ENCODE results near the gene GPATCH8. TPM values are rescaled to one million over a fixed set of nuclear protein-coding genes. Genes with fewer than 3 reads are reported as not detected.

The GPATCH8 gene
- total and polyA plus RNA-seq, 2 donors (not counting 1 experiment from before 2014, with no cell fraction given): 13.7 to 19.3 TPM

DNA sequence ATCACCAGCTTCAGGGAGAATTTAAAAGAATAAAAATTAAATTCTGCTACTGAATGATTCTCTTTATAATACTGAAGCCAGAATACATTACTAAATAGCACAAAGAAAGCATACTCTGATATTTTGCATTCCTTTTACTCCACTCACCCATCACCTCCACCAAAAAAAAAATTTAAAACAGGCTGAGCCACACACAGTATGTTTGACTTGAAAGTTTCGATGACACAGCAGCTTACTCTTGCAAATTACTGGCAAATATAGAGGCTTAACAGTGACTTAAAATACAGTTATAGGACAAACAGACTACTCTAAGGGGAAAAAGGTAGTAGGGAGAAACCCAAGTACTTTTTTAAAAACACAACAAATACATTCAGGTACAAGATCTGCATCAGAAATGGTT is 39.2 kb downstream of the GPATCH8 start:
- Histone ChIP-seq H3K36me3 (ENCODE audit: control insufficient read depth, insufficient read depth, low read length) (peaks cover 2% of the 10 kb centered on the region), H4K20me1 (ENCODE audit: control insufficient read depth, extremely low read depth, insufficient read depth, low read length) (no peaks in the 10 kb centered on the region), H2AFZ (ENCODE audit: low read length) (no peak overlapping the region), H3K9ac (ENCODE audit: insufficient read depth, low read length) (no peak overlapping the region), H3K79me2 (ENCODE audit: control insufficient read depth, insufficient read depth, low read length) (peaks cover 22% of the 10 kb centered on the region), H3K27ac (ENCODE audit: insufficient read depth, low read length) (peak overlapping the region; percentile 20), H3K4me3 (replicated peaks in 1 of 4; ENCODE audit: control extremely low read depth in 1 of 4, insufficient read depth in 1 of 4, low read depth in 3 of 4, low read length in 4 of 4) (no peak overlapping the region), H3K4me2 (ENCODE audit: extremely low read depth, insufficient read depth, low read length) (peak overlapping the region; percentile 35), H3K27me3 (ENCODE audit: control insufficient read depth, insufficient read depth, low read length) (no peaks in the 10 kb centered on the region), H3K9me3 (ENCODE audit: control insufficient read depth, insufficient read depth, low read depth, low read length) (no peaks in the 10 kb centered on the region), H3K4me1 (ENCODE audit: control insufficient read depth, extremely low read depth, insufficient read depth, low read length) (no peaks in the 10 kb centered on the region)
- no peak for TF ChIP-seq EZH2 (IDR thresholded peaks at IDR 0.05; ENCODE audit: low read length, missing control alignments)
- TF ChIP-seq, protein P1, sequence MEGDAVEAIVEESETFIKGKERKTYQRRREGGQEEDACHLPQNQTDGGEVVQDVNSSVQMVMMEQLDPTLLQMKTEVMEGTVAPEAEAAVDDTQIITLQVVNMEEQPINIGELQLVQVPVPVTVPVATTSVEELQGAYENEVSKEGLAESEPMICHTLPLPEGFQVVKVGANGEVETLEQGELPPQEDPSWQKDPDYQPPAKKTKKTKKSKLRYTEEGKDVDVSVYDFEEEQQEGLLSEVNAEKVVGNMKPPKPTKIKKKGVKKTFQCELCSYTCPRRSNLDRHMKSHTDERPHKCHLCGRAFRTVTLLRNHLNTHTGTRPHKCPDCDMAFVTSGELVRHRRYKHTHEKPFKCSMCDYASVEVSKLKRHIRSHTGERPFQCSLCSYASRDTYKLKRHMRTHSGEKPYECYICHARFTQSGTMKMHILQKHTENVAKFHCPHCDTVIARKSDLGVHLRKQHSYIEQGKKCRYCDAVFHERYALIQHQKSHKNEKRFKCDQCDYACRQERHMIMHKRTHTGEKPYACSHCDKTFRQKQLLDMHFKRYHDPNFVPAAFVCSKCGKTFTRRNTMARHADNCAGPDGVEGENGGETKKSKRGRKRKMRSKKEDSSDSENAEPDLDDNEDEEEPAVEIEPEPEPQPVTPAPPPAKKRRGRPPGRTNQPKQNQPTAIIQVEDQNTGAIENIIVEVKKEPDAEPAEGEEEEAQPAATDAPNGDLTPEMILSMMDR (conservative IDR thresholded peaks at IDR 0.05 in 1 of 2, IDR thresholded peaks at IDR 0.05 in 1 of 2; ENCODE audit: low read depth in 1 of 2, low read length in 2 of 2): no peak
- DNase-seq (ENCODE audit: low read depth in 2 of 2): peak in 1 of 2 donors; percentile 68

GRCh38 chr17:44451832-44452231 is 51.4 kb downstream of the GPATCH8 start:
- TF ChIP-seq, protein P1 (conservative IDR thresholded peaks at IDR 0.05 in 1 of 2, IDR thresholded peaks at IDR 0.05 in 1 of 2; ENCODE audit: low read depth in 1 of 2, low read length in 2 of 2): no peak
- no peak for TF ChIP-seq EZH2 (IDR thresholded peaks at IDR 0.05; ENCODE audit: low read length, missing control alignments)
- Histone ChIP-seq H3K27me3 (ENCODE audit: control insufficient read depth, insufficient read depth, low read length) (no peaks in the 10 kb centered on the region), H3K36me3 (ENCODE audit: control insufficient read depth, insufficient read depth, low read length) (no peaks in the 10 kb centered on the region), H3K4me2 (ENCODE audit: extremely low read depth, insufficient read depth, low read length) (no peak overlapping the region), H3K4me1 (ENCODE audit: control insufficient read depth, extremely low read depth, insufficient read depth, low read length) (no peaks in the 10 kb centered on the region), H3K9me3 (ENCODE audit: control insufficient read depth, insufficient read depth, low read depth, low read length) (no peaks in the 10 kb centered on the region), H3K4me3 (replicated peaks in 1 of 4; ENCODE audit: control extremely low read depth in 1 of 4, insufficient read depth in 1 of 4, low read depth in 3 of 4, low read length in 4 of 4) (no peak overlapping the region), H3K79me2 (ENCODE audit: control insufficient read depth, insufficient read depth, low read length) (no peaks in the 10 kb centered on the region), H3K27ac (ENCODE audit: insufficient read depth, low read length) (no peak overlapping the region), H2AFZ (ENCODE audit: low read length) (no peak overlapping the region), H4K20me1 (ENCODE audit: control insufficient read depth, extremely low read depth, insufficient read depth, low read length) (no peaks in the 10 kb centered on the region), H3K9ac (ENCODE audit: insufficient read depth, low read length) (no peak overlapping the region)
- DNase-seq (ENCODE audit: low read depth in 2 of 2): no peak

- H3K4me3 ChIP-seq (replicated peaks in 1 of 4; ENCODE audit: control extremely low read depth in 1 of 4, insufficient read depth in 1 of 4, low read depth in 3 of 4, low read length in 4 of 4): no peak overlapping the region
- no peaks in the 10 kb centered on the region for H3K79me2 ChIP-seq (ENCODE audit: control insufficient read depth, insufficient read depth, low read length)
- H3K27me3 ChIP-seq (ENCODE audit: control insufficient read depth, insufficient read depth, low read length): no peaks in the 10 kb centered on the region
- H3K4me2 ChIP-seq (ENCODE audit: extremely low read depth, insufficient read depth, low read length): no peak overlapping the region
- TF ChIP-seq EZH2 (IDR thresholded peaks at IDR 0.05; ENCODE audit: low read length, missing control alignments): no peak
- TF ChIP-seq, protein P1 (conservative IDR thresholded peaks at IDR 0.05 in 1 of 2, IDR thresholded peaks at IDR 0.05 in 1 of 2; ENCODE audit: low read depth in 1 of 2, low read length in 2 of 2): no peak
- H3K9me3 ChIP-seq (ENCODE audit: control insufficient read depth, insufficient read depth, low read depth, low read length): no peaks in the 10 kb centered on the region
- H3K27ac ChIP-seq (ENCODE audit: insufficient read depth, low read length): no peak overlapping the region
- no peaks in the 10 kb centered on the region for H4K20me1 ChIP-seq (ENCODE audit: control insufficient read depth, extremely low read depth, insufficient read depth, low read length)
- no peak for DNase-seq (ENCODE audit: low read depth in 2 of 2)
- H3K9ac ChIP-seq (ENCODE audit: insufficient read depth, low read length): no peak overlapping the region
- no peaks in the 10 kb centered on the region for H3K36me3 ChIP-seq (ENCODE audit: control insufficient read depth, insufficient read depth, low read length)
- H3K4me1 ChIP-seq (ENCODE audit: control insufficient read depth, extremely low read depth, insufficient read depth, low read length): no peaks in the 10 kb centered on the region
- no peak overlapping the region for H2AFZ ChIP-seq (ENCODE audit: low read length)
These were observed 52.1 kb downstream of the GPATCH8 start for GRCh38 chr17:44451016-44451627.

Measured in fibroblast of lung (primary cell).